C4-2B (cell line): ENCODE results near the gene KRTAP5-8.
"Not testable (repeated sequence)": the region's sequence is repeated elsewhere in the genome, so short reads cannot be mapped to it uniquely, and the experiment has no call there.

ENCODE experiments used
- ZFX ChIP-seq: fragments of 450-650 bp; IDR thresholded peaks from 2 replicates; pipeline ENCODE4 v1.6.1; 2017
- TF ChIP-seq, protein P1 (sequence below): fragments of 450-650 bp; conservative IDR thresholded peaks from 2 replicates; pipeline ENCODE4 v1.5.1; 2017; ENCODE audit warnings: mild to moderate bottlenecking

DNA sequence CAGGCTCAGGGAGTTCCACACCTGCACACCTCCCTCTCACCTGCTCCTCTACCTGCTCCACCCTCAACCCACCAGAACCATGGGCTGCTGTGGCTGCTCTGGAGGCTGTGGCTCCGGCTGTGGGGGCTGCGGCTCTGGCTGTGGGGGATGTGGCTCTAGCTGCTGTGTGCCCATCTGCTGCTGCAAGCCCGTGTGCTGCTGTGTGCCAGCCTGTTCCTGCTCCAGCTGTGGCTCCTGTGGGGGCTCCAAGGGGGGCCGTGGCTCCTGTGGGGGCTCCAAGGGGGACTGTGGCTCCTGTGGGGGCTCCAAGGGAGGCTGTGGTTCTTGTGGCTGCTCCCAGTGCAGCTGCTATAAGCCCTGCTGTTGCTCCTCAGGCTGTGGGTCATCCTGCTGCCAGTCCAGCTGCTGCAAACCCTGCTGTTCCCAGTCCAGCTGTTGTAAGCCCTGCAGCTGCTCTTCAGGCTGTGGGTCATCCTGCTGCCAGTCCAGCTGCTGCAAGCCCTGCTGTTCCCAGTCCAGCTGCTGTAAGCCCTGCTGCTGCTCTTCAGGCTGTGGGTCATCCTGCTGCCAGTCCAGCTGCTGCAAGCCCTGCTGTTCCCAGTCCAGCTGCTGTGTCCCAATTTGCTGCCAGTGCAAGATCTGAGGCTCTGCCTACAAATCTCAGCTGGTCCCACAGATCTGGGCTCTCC lies at the start of gene KRTAP5-8:
- TF ChIP-seq, protein P1, sequence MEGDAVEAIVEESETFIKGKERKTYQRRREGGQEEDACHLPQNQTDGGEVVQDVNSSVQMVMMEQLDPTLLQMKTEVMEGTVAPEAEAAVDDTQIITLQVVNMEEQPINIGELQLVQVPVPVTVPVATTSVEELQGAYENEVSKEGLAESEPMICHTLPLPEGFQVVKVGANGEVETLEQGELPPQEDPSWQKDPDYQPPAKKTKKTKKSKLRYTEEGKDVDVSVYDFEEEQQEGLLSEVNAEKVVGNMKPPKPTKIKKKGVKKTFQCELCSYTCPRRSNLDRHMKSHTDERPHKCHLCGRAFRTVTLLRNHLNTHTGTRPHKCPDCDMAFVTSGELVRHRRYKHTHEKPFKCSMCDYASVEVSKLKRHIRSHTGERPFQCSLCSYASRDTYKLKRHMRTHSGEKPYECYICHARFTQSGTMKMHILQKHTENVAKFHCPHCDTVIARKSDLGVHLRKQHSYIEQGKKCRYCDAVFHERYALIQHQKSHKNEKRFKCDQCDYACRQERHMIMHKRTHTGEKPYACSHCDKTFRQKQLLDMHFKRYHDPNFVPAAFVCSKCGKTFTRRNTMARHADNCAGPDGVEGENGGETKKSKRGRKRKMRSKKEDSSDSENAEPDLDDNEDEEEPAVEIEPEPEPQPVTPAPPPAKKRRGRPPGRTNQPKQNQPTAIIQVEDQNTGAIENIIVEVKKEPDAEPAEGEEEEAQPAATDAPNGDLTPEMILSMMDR: not testable (repeated sequence)
- TF ChIP-seq ZFX: not testable (repeated sequence)
